Spinal cord (tissue), 10 donors: ENCODE measurements around the gene ADGRL3. TPM values are rescaled to one million over a fixed set of nuclear protein-coding genes. Genes with fewer than 3 reads are reported as not detected.
A peak's percentile ranks its signal among the peaks of the same experiment; 100 is the strongest.

Experiments used
- DNase-seq, 6 donors: peaks; one replicate each; pipeline versions ENCODE4 v3.0.0 to v3.0.0-alpha.2; 2013 to 2015; ENCODE audit warnings: low spot score in 6 of 6, low read depth in 4 of 6
- H3K27ac ChIP-seq: one replicate; pipeline ENCODE4 v1.5.1; 2013; ENCODE audit warnings: low read depth, low read length, control low read depth
- H3K27me3 ChIP-seq: one replicate; pipeline ENCODE4 v1.6.1; 2013; ENCODE audit warnings: low read length; ENCODE audit not compliant: control insufficient read depth, insufficient read depth
- H3K36me3 ChIP-seq: one replicate; pipeline ENCODE4 v1.6.1; 2013; ENCODE audit warnings: low read length; ENCODE audit not compliant: control insufficient read depth, insufficient read depth
- H3K4me1 ChIP-seq: one replicate; pipeline ENCODE4 v1.6.1; 2013; ENCODE audit warnings: low read length; ENCODE audit not compliant: control insufficient read depth, insufficient read depth
- H3K4me3 ChIP-seq: one replicate; pipeline ENCODE4 v1.5.1; 2013; ENCODE audit warnings: low read depth, low read length, control low read depth
- H3K9me3 ChIP-seq: one replicate; pipeline ENCODE4 v1.6.1; 2013; ENCODE audit warnings: low read length; ENCODE audit not compliant: control insufficient read depth, insufficient read depth
- WGBS: methylation state at CpG from one replicate; pipeline ENCODE4 v1.1.5; 2013; ENCODE audit warnings: missing lambda C conversion rate; ENCODE audit not compliant: insufficient coverage; 5-methylcytosine and 5-hydroxymethylcytosine counted together
- polyA plus RNA-seq, 2 donors: library from polyadenylated mRNA; unstranded; fragments of 120-200 nt; gene quantifications; one replicate each; pipeline ENCODE4 v1.2.1, GENCODE V29; 2013; ENCODE audit not compliant: insufficient read length in 2 of 2
- total RNA-seq, 2 donors: library from RNA; depleted of rRNA in 1 of 2; stranded (reverse); fragments of 120-200 nt in 1 of 2; fragments of >200 nt in 1 of 2; gene quantifications; one replicate each; pipeline versions ENCODE4 v1.2.3 to v1.2.4, GENCODE V29; 2013 to 2014
- donor health status: healthy.

ADGRL3 gene
- total and polyA plus RNA-seq, 4 donors: 76.2 to 220 (median 114) TPM

DNA sequence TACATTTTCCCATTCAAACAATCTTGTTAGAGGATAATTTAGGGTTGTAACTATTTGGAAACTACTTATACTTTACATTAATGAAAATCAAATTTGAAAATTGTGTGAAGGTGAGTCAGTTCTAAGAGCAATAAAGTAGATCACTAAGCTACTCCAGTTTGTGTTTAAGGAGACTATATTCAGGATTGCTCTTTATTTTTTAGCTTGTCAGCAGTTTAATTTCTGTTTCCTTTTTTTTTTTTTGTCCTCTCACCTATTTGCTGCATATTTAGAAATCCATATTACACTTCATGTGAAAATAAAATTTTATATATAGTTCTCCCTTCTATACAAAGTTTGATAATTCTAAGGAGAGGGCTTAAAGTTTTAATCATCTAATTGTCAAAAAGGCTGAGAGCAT, 691.8 kb downstream of the ADGRL3 start:
- H3K4me3 ChIP-seq: no peak overlapping the region
- H3K27ac ChIP-seq: no peak overlapping the region
- no peaks in the 10 kb centered on the region for H3K9me3 ChIP-seq
- peaks cover 5% of the 10 kb centered on the region for H3K36me3 ChIP-seq
- DNase-seq: no peak
- no peaks in the 10 kb centered on the region for H3K4me1 ChIP-seq
- no peaks in the 10 kb centered on the region for H3K27me3 ChIP-seq

DNA sequence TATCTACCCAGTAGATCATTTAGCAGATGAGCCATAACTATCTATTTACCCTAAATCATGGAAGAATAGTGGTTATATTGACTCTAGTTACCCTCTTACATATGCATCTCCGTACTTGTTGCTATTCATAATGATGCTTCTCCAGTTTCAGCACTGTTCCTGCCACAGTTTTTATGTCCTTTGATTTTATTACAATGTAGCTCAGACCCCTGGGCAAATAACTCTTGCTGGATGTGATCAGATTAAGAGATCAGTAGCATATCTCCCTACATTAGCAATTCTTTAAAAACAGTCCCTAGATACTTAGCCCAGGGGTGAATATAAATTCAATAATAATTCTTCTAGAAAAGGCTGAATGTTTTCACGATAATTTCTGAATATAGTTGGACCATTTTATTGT, 696.5 kb downstream of the ADGRL3 start:
- DNase-seq: peak in 1 of 6 donors; percentile 56
- no peaks in the 10 kb centered on the region for H3K27me3 ChIP-seq
- WGBS: no CpG with 5 or more reads among the region's 2 CpGs
- peaks cover 8% of the 10 kb centered on the region for H3K36me3 ChIP-seq
- H3K4me1 ChIP-seq: no peaks in the 10 kb centered on the region
- no peaks in the 10 kb centered on the region for H3K9me3 ChIP-seq
- no peak overlapping the region for H3K4me3 ChIP-seq
- no peak overlapping the region for H3K27ac ChIP-seq

DNA sequence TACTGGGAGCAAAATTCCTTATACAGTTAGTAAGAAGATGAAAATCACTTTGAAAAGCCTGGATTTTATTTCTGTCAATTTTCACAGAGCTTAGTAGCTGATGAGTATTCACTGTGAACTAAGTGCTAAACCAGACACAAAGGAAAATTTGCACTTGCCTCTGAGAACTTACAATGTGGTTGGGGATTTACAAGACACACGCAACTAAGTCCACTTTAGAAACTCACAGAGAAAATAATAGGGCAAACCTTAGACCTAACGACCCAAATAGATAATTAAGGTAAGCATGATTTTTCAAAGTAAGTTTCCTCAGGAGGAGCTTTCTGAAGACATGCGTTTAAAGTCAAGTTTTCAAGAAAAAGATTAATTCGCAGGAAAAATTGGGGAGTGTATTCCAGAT, 708.9 kb downstream of the ADGRL3 start:
- WGBS: no CpG with 5 or more reads among the region's 4 CpGs
- Histone ChIP-seq H3K27ac (no peak overlapping the region), H3K4me1 (no peaks in the 10 kb centered on the region), H3K4me3 (no peak overlapping the region), H3K36me3 (no peaks in the 10 kb centered on the region), H3K27me3 (no peaks in the 10 kb centered on the region), H3K9me3 (no peaks in the 10 kb centered on the region)
- DNase-seq: peak in 1 of 6 donors; percentile 10

- no peaks in the 10 kb centered on the region for H3K36me3 ChIP-seq
- no peaks in the 10 kb centered on the region for H3K27me3 ChIP-seq
- peak in 2 of 6 donors; percentile 19 to 27 for DNase-seq
- no CpG with 5 or more reads among the region's 2 CpGs for WGBS
- no peak overlapping the region for H3K27ac ChIP-seq
- H3K4me1 ChIP-seq: no peaks in the 10 kb centered on the region
- no peak overlapping the region for H3K4me3 ChIP-seq
- H3K9me3 ChIP-seq: no peaks in the 10 kb centered on the region
These were observed 711.2 kb downstream of the ADGRL3 start for GRCh38 chr4:61911313-61911756.

DNA sequence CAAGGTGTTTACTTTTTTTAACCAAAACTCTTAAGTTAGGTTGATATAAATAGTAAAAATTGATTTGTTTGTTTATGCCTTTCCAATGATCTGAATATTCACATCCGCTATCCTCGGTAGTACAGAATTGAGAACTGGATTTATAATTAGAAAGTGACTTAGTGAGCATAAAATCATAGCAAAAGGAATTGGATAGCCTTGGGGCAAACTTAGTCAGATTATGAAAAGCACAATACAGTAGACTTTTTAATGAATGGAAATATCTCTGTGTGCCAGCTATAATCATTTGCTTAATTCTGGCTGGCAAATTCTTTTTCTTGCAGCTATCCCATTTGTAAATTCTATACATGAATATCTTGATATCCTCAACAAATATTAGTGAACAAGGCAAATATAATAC, 713.5 kb downstream of the ADGRL3 start:
- Histone ChIP-seq H3K36me3 (no peaks in the 10 kb centered on the region), H3K4me1 (no peaks in the 10 kb centered on the region), H3K27me3 (no peaks in the 10 kb centered on the region), H3K9me3 (no peaks in the 10 kb centered on the region), H3K27ac (no peak overlapping the region), H3K4me3 (no peak overlapping the region)
- 94% methylated on average over 2 of the region's 2 CpGs for WGBS
- no peak for DNase-seq

- Histone ChIP-seq H3K27me3 (no peaks in the 10 kb centered on the region), H3K4me3 (no peak overlapping the region), H3K4me1 (no peaks in the 10 kb centered on the region), H3K36me3 (no peaks in the 10 kb centered on the region), H3K27ac (no peak overlapping the region), H3K9me3 (no peaks in the 10 kb centered on the region)
- DNase-seq: no peak
- WGBS: no CpG with 5 or more reads among the region's 1 CpG
These were observed 715.4 kb downstream of the ADGRL3 start for GRCh38 chr4:61915501-61915900.

DNA sequence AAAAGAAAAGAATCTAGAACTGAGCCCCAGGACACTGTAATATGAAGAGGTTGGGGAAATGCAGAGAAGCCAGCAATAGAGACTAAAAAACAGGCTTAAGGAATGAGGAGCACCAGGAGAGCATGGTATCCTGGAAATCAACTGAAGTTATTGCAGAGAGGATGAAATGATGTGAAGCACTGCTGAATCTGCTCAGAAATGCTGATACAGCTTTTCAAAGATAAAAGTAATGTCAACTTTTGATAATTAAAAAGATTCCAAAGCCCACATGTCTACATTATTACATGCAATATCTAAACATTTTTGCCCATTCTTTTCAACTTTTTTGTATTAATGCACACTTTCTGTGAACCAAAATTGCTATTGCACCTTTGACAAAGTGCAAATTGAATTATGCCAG, 718.4 kb downstream of the ADGRL3 start:
- no peak for DNase-seq
- H3K36me3 ChIP-seq: no peaks in the 10 kb centered on the region
- H3K4me1 ChIP-seq: no peaks in the 10 kb centered on the region
- no peaks in the 10 kb centered on the region for H3K27me3 ChIP-seq
- H3K9me3 ChIP-seq: no peaks in the 10 kb centered on the region
- H3K4me3 ChIP-seq: no peak overlapping the region
- no peak overlapping the region for H3K27ac ChIP-seq

DNA sequence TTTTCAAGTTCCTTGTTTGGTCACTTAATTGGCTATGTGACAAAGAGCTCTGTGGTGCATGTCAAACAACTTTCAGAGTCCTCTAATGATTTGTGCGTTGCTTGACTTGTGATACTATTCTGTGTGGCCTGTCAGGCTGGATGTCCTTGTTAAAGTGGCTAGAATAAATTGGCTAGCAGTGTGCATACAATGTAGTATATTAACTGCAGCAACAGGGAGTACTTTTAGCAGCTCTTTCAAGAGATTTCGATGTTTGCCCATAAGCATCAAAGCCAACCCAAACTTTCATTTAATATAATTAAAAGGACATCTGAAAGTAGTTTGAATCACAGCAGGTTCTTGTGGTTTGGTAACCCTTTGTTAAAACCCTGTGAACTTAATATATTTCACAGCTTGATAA, 718.9 kb downstream of the ADGRL3 start:
- no peak overlapping the region for H3K27ac ChIP-seq
- H3K36me3 ChIP-seq: no peaks in the 10 kb centered on the region
- H3K4me3 ChIP-seq: no peak overlapping the region
- H3K9me3 ChIP-seq: no peaks in the 10 kb centered on the region
- H3K4me1 ChIP-seq: no peaks in the 10 kb centered on the region
- DNase-seq: peak in 2 of 6 donors; percentile 49 to 60
- 45% methylated on average over 1 of the region's 2 CpGs for WGBS
- H3K27me3 ChIP-seq: no peaks in the 10 kb centered on the region

- DNase-seq: no peak
- Histone ChIP-seq H3K27me3 (no peaks in the 10 kb centered on the region), H3K36me3 (no peaks in the 10 kb centered on the region), H3K4me3 (no peak overlapping the region), H3K9me3 (no peaks in the 10 kb centered on the region), H3K27ac (no peak overlapping the region), H3K4me1 (no peaks in the 10 kb centered on the region)
- no CpG with 5 or more reads among the region's 3 CpGs for WGBS
These were observed 719.4 kb downstream of the ADGRL3 start for GRCh38 chr4:61919561-61919960.

- DNase-seq: no peak
- no peak overlapping the region for H3K4me3 ChIP-seq
- no peak overlapping the region for H3K27ac ChIP-seq
- no peaks in the 10 kb centered on the region for H3K27me3 ChIP-seq
- no peaks in the 10 kb centered on the region for H3K36me3 ChIP-seq
- no peaks in the 10 kb centered on the region for H3K9me3 ChIP-seq
- WGBS: no CpG with 5 or more reads among the region's 2 CpGs
- H3K4me1 ChIP-seq: no peaks in the 10 kb centered on the region
These were observed 721.8 kb downstream of the ADGRL3 start for GRCh38 chr4:61921920-61922319.
